Neural progenitor cell (in vitro differentiated cells): ENCODE data around the gene ATP8A1. TPM values are rescaled to one million over a fixed set of nuclear protein-coding genes. Genes with fewer than 3 reads are reported as not detected.
"Not testable (repeated sequence)": the region's sequence is repeated elsewhere in the genome, so short reads cannot be mapped to it uniquely, and the experiment has no call there.

Experiments used
- DNase-seq: peaks from one replicate; pipeline ENCODE4 v3.0.0-alpha.2; 2016; ENCODE audit warnings: low spot score
- H2AFZ ChIP-seq: fragments of 200-600 bp; sonication (generic); replicated peaks from 2 replicates; pipeline ENCODE4 v1.6.1; 2016; ENCODE audit warnings: antibody characterized with exemption
- H3F3A ChIP-seq: fragments of 200-600 bp; sonication (generic); 2 replicates; pipeline ENCODE4 v1.6.1; 2016; ENCODE audit warnings: antibody characterized with exemption, low read depth
- H3K27ac ChIP-seq: fragments of 200-600 bp; sonication (generic); 2 replicates; pipeline ENCODE4 v1.5.1; 2016; ENCODE audit warnings: mild to moderate bottlenecking
- H3K27me3 ChIP-seq: fragments of 200-600 bp; sonication (generic); 2 replicates; pipeline ENCODE4 v1.6.1; 2016; ENCODE audit warnings: mild to moderate bottlenecking, moderate library complexity
- H3K36me3 ChIP-seq: fragments of 200-600 bp; sonication (generic); 2 replicates; pipeline ENCODE4 v1.5.1; 2016
- H3K4me1 ChIP-seq: fragments of 200-600 bp; sonication (generic); 2 replicates; pipeline ENCODE4 v1.6.1; 2016; ENCODE audit warnings: mixed run types
- H3K4me2 ChIP-seq: fragments of 200-600 bp; sonication (generic); 2 replicates; pipeline ENCODE4 v1.6.1; 2016
- H3K4me3 ChIP-seq: fragments of 200-600 bp; sonication (generic); 2 replicates; pipeline ENCODE4 v1.5.1; 2016
- H3K79me2 ChIP-seq: fragments of 200-600 bp; sonication (generic); 2 replicates; pipeline ENCODE4 v1.6.1; 2016; ENCODE audit warnings: low read depth
- H3K9ac ChIP-seq: fragments of 200-600 bp; sonication (generic); 2 replicates; pipeline ENCODE4 v1.6.1; 2016
- H3K9me3 ChIP-seq: fragments of 200-600 bp; sonication (generic); 2 replicates; pipeline ENCODE4 v1.5.1; 2016; ENCODE audit warnings: low read depth
- H4K20me1 ChIP-seq: fragments of 200-600 bp; sonication (generic); 2 replicates; pipeline ENCODE4 v1.6.1; 2016; ENCODE audit warnings: low read depth
- H3K27ac Mint-ChIP-seq: 3 replicates; pipeline ENCODE4 v1.8.0; 2021; ENCODE audit warnings: mixed read lengths
- H3K27me3 Mint-ChIP-seq: 2 replicates; pipeline ENCODE4 v1.8.0; 2022; ENCODE audit warnings: low read depth, mild to moderate bottlenecking, inconsistent platforms, moderate library complexity, mixed read lengths; ENCODE audit not compliant: insufficient read depth
- H3K36me3 Mint-ChIP-seq: 3 replicates; pipeline ENCODE4 v1.8.0; 2021; ENCODE audit warnings: mixed read lengths
- H3K4me1 Mint-ChIP-seq: 3 replicates; pipeline ENCODE4 v1.8.0; 2021; ENCODE audit warnings: mixed read lengths
- H3K4me3 Mint-ChIP-seq: 3 replicates; pipeline ENCODE4 v1.8.0; 2021; ENCODE audit warnings: mild to moderate bottlenecking, moderate library complexity, mixed read lengths
- H3K9me3 Mint-ChIP-seq: 3 replicates; pipeline ENCODE4 v1.8.0; 2020; ENCODE audit warnings: mixed read lengths
- EZH2 ChIP-seq: fragments of 200-600 bp; sonication (generic); IDR thresholded peaks from 2 replicates; pipeline ENCODE4 v1.6.1; 2017; ENCODE audit warnings: antibody characterized with exemption, mild to moderate bottlenecking, moderate library complexity
- EZH2phosphoT487 ChIP-seq: fragments of 200-600 bp; sonication (generic); IDR thresholded peaks from 2 replicates; pipeline ENCODE4 v1.6.1; 2017; ENCODE audit warnings: antibody characterized with exemption
- total RNA-seq: library from RNA; depleted of rRNA; stranded (reverse); fragments of >200 nt; gene quantifications from 2 replicates; pipeline ENCODE4 v1.2.3, GENCODE V29; 2015; ENCODE audit warnings: low replicate concordance
- TF ChIP-seq, protein P1 (sequence below): fragments of 200-600 bp; sonication (generic); IDR thresholded peaks from 2 replicates; pipeline ENCODE4 v1.5.1; 2017; ENCODE audit warnings: antibody characterized with exemption, mild to moderate bottlenecking

Gene ATP8A1
- total RNA-seq, 1 donor from 2014 or later, result 46.1 TPM

GRCh38 chr4:42702895-42703294 is 46.0 kb upstream of the ATP8A1 start:
- Mint-ChIP-seq H3K9me3 (peaks cover 13% of the 10 kb centered on the region), H3K4me1 (no peaks in the 10 kb centered on the region), H3K27ac (no peak overlapping the region), H3K36me3 (no peaks in the 10 kb centered on the region), H3K4me3 (no peak overlapping the region), H3K27me3 (peaks cover 2% of the 10 kb centered on the region)
- Histone ChIP-seq H3K4me2 (no peak overlapping the region), H2AFZ (no peak overlapping the region), H3K79me2 (no peaks in the 10 kb centered on the region), H3K9ac (no peak overlapping the region), H3K27me3 (no peaks in the 10 kb centered on the region), H3F3A (no peaks in the 10 kb centered on the region), H3K4me3 (no peak overlapping the region), H3K27ac (no peak overlapping the region), H3K9me3 (no peaks in the 10 kb centered on the region), H3K36me3 (no peaks in the 10 kb centered on the region), H4K20me1 (no peaks in the 10 kb centered on the region), H3K4me1 (no peaks in the 10 kb centered on the region)
- DNase-seq, result no peak
- TF ChIP-seq EZH2, result no peak
- TF ChIP-seq, protein P1, sequence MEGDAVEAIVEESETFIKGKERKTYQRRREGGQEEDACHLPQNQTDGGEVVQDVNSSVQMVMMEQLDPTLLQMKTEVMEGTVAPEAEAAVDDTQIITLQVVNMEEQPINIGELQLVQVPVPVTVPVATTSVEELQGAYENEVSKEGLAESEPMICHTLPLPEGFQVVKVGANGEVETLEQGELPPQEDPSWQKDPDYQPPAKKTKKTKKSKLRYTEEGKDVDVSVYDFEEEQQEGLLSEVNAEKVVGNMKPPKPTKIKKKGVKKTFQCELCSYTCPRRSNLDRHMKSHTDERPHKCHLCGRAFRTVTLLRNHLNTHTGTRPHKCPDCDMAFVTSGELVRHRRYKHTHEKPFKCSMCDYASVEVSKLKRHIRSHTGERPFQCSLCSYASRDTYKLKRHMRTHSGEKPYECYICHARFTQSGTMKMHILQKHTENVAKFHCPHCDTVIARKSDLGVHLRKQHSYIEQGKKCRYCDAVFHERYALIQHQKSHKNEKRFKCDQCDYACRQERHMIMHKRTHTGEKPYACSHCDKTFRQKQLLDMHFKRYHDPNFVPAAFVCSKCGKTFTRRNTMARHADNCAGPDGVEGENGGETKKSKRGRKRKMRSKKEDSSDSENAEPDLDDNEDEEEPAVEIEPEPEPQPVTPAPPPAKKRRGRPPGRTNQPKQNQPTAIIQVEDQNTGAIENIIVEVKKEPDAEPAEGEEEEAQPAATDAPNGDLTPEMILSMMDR, result no peak
- TF ChIP-seq EZH2phosphoT487, result no peak

- H3K36me3 ChIP-seq, H3K4me3 ChIP-seq, H3F3A ChIP-seq, H4K20me1 ChIP-seq, H3K79me2 ChIP-seq, DNase-seq, H3K4me1 Mint-ChIP-seq, H3K4me3 Mint-ChIP-seq, H3K9ac ChIP-seq, H3K27me3 Mint-ChIP-seq, H3K27me3 ChIP-seq, H3K4me2 ChIP-seq, H3K27ac Mint-ChIP-seq, H2AFZ ChIP-seq, H3K36me3 Mint-ChIP-seq, H3K9me3 ChIP-seq, H3K27ac ChIP-seq, H3K4me1 ChIP-seq: not testable (repeated sequence)
- H3K9me3 Mint-ChIP-seq, result peaks cover 13% of the 10 kb centered on the region
Measured at GRCh38 chr4:42701780-42702179, 44.9 kb upstream of the ATP8A1 start.

- Histone ChIP-seq H3K4me3 (no peak overlapping the region), H3K9me3 (no peaks in the 10 kb centered on the region), H3K27ac (no peak overlapping the region), H3K4me1 (peaks cover 10% of the 10 kb centered on the region), H4K20me1 (no peaks in the 10 kb centered on the region), H3K79me2 (no peaks in the 10 kb centered on the region), H3K4me2 (no peak overlapping the region), H3F3A (no peaks in the 10 kb centered on the region), H3K9ac (no peak overlapping the region), H3K27me3 (no peaks in the 10 kb centered on the region), H2AFZ (no peak overlapping the region), H3K36me3 (no peaks in the 10 kb centered on the region)
- Mint-ChIP-seq H3K9me3 (no peaks in the 10 kb centered on the region), H3K4me1 (peaks cover 4% of the 10 kb centered on the region), H3K36me3 (no peaks in the 10 kb centered on the region), H3K4me3 (no peak overlapping the region), H3K27me3 (no peaks in the 10 kb centered on the region), H3K27ac (no peak overlapping the region)
- no peak for TF ChIP-seq EZH2
- no peak for TF ChIP-seq EZH2phosphoT487
- TF ChIP-seq, protein P1, result no peak
- no peak for DNase-seq
Measured at GRCh38 chr4:42690537-42690936, 33.6 kb upstream of the ATP8A1 start.

DNA sequence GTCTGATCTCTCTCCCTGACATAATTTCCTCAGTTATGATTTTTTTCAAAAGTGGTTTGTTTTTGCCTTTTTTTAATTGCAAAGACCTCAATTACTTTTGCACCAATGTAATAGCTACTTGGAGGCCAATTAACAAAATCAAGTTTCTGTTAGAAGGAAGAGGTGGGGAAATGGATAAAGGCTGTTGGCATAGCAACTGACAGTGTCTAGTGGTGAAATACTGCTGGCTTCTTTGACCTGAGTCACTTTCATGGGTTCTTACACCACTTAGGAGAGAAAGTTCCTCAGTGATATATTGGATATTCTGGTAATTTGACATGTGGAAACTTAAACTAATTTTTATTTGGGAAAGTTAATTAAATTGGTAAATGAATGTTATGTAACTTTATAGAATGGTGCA is 26.5 kb upstream of the ATP8A1 start:
- Histone ChIP-seq H3K9ac (no peak overlapping the region), H3K79me2 (no peaks in the 10 kb centered on the region), H3K36me3 (no peaks in the 10 kb centered on the region), H3K9me3 (no peaks in the 10 kb centered on the region), H2AFZ (no peak overlapping the region), H3K27ac (no peak overlapping the region), H3K4me1 (peaks cover 6% of the 10 kb centered on the region), H4K20me1 (no peaks in the 10 kb centered on the region), H3K4me3 (no peak overlapping the region), H3K4me2 (no peak overlapping the region), H3F3A (no peaks in the 10 kb centered on the region), H3K27me3 (no peaks in the 10 kb centered on the region)
- Mint-ChIP-seq H3K4me1 (peaks cover 6% of the 10 kb centered on the region), H3K4me3 (no peak overlapping the region), H3K9me3 (no peaks in the 10 kb centered on the region), H3K27me3 (no peaks in the 10 kb centered on the region), H3K27ac (no peak overlapping the region), H3K36me3 (no peaks in the 10 kb centered on the region)
- DNase-seq, result no peak
- no peak for TF ChIP-seq EZH2phosphoT487
